ENCODE results near the gene FABP2.
"Not testable (repeated sequence)": the region's sequence is repeated elsewhere in the genome, so short reads cannot be mapped to it uniquely, and the experiment has no call there.

FABP2 gene

DNA sequence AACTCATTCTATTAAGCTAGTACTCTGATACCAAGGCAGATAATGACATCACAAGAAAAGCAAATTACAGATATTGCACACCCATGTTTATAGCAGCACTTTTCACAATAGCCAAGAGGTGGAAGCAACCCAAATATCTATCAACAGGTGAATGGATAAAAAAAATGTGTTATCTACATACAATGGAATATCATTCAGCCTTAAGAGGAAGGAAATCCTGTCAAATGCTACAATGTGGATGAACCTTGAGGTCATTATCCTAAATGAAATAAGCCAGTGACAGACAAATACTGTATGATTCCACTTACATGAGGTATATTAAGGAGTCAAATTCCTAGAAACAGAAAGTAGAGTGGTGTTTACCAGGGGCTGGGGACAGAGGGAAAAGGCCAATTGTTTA is 14.3 kb downstream of the FABP2 start:
- no peak for DNase-seq

- DNase-seq, result no peak
Measured at GRCh38 chr4:119304431-119304830, 17.5 kb downstream of the FABP2 start.

GRCh38 chr4:119303587-119304305 is 18.2 kb downstream of the FABP2 start:
- no peak for DNase-seq

DNA sequence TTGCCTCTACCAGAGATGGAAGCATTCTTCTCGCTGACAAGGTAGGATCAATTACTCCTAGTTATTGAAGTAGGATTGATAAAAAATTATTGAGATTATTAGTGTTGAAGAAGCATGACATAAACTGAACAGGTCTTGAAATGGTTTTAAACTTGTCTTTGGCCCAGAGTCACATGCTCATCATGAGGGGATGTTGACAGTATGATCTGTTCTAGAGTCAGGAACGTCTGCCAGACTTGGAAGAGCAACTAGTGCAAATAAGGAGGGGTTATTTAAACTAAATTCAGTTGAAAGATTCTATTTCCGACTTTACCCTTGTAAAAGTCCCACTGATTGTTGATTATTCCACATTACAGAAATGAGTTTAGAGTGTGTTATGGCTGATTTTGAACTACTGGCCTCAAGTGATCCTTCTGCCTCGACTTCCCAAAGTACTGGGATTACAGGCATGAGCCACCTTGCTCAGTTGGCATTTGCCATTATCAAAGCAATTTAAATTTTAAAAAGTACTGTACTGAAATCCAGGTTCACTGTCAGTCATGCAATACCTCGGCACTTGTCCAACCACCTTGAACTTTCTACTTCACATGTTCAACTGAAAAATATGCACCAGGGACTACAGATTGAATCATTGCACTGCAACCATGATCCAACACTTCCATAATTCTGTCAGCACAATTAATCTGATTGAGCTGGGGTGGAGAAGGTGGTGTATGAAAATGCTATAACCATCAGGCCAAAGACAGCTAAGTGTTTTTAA is 19.7 kb downstream of the FABP2 start:
- no peak for DNase-seq

- DNase-seq, result no peak
Measured at GRCh38 chr4:119300101-119300978, 21.6 kb downstream of the FABP2 start.

DNA sequence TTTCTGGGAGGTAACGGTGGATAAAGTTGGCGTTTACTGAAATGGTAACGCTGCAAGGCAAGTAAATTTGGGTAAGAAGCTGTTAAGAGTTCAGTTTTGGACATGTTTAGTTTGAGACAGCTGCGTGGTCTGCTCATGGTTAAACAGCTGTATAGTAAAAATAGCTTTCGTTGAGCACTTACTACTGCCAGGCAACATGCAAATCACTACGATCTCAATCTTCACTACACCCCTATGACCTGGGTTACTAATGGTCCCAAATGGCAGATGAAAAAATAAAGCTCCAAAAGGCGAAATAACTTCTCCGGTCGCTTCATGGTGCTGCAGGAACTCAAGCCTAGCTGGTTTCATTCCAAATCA is 22.2 kb downstream of the FABP2 start:
- DNase-seq, result no peak

DNA sequence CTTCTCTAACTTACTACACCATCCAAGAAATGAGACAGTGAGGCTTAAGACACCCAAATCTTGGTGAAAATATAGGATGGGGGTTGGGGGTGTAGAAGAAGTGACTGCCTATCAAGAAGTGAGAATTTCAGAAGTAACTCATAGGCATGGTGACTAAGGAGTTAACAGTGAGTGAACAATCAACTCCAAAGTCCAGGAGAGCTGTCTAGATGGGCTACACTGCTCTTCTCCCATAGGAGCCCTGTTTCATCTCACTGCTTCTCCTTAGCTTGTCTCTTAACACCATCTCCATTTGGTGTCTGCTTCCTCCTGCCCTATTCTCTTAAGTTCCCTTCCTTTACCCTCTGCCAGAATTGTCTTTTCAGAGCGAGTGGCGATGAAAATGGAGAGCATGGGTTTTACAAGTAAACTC is 22.7 kb downstream of the FABP2 start:
- no peak for DNase-seq

DNA sequence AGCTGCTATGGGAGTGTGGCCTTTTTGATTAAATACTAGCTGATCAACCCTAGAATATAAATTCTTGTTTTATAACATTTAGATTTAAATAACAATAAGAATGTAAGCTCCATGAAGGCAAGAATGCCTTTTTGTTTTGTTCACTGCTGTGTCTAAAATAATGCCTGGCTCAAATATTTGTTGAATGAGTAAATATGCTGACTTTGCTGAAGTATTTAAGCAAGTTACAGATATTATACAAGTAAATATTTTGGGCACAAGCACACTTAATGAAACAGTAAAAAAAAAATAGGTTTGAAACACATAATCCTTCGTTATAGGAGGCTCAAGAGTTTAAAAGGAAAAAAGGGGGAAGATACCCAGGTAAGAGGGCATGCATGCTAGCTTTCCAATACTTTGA is 24.1 kb downstream of the FABP2 start:
- DNase-seq, result no peak

DNA sequence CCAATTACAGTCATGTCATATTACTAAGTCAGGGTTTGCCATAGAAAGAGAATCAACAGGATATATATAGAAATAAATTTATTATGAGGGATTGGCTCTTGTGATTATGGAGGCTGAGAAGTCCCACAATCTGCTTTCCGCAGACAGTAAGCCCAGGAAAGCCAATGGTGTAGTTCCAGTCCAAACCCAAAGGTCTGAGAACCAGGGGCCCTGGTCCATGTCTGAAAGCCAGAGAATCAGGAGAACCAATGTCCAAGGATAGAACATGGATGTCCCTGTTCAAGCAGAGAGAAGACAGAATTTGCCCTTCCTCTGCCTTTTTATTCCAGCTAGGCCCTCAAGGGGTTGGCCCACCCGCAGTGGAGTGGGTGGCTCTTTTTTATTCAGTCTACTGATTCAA is 25.6 kb downstream of the FABP2 start:
- DNase-seq, result no peak

GRCh38 chr4:119290598-119290997 is 31.3 kb downstream of the FABP2 start:
- no peak for DNase-seq

- no peak for DNase-seq
Measured at GRCh38 chr4:119289313-119289712, 32.6 kb downstream of the FABP2 start.

GRCh38 chr4:119286377-119287002 is 35.4 kb downstream of the FABP2 start:
- no peak for DNase-seq

GRCh38 chr4:119284876-119285780 is 36.8 kb downstream of the FABP2 start:
- DNase-seq, result no peak

DNA sequence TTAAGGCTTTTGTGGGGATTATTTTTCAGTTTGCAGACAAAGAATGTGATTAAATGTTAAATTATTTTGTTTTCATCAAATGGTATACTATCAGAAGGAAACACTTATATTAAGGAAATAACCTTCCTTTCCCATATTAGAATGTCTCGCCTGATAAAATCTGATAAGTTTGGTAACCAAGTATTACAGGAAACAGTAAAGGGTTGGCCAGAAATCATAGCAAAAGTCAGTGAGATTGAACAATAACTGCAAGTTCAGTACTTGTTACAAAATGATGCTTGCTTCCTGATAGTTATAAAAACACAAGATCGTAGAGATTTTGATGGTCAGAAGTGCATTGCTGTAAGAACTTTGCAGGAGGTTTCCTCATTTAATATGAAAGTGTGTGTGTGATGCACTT is 40.5 kb downstream of the FABP2 start:
- no peak for DNase-seq

DNA sequence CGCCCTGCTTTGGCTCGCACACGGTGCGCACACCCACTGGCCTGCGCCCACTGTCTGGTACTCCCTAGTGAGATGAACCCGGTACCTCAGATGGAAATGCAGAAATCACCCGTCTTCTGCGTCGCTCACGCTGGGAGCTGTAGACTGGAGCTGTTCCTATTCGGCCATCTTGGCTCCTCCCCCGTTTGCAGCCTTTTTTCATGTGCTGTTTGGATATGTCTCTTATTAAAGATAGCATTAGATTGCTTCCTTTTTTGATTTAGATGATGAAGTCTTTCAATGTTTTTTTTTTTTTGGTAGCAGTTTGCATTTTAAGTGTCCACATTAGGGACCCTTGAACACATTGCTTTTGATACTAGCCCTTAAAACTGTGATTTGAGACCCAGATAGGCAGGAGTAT is 42.0 kb downstream of the FABP2 start:
- DNase-seq, result not testable (repeated sequence)

GRCh38 chr4:119279541-119279940 is 42.4 kb downstream of the FABP2 start:
- DNase-seq, result not testable (repeated sequence)

DNA sequence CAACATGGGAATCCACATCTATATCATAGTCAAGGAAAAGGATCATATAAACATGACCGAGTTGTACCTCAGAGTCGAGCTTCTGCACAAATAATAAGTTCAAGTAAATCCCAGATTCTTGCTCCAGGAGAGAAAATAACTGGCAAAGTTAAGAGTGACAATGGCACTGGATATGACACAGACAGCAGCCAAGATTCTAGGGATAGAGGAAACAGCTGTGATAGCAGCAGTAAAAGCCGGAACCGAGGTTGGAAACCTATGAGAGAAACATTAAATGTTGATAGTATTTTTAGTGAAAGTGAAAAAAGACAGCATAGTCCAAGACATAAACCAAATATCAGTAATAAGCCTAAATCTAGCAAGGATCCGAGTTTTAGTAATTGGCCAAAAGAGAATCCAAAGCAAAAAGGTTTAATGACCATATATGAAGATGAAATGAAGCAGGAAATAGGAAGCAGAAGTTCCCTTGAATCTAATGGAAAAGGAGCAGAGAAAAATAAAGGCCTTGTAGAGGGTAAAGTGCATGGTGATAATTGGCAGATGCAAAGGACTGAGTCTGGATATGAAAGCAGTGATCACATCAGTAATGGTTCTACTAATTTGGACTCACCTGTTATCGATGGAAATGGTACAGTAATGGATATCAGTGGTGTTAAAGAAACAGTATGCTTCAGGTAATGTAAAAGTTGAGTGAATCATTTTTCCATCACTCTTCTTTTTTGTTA is 50.4 kb downstream of the FABP2 start:
- no peak for DNase-seq

GRCh38 chr4:119268466-119268865 is 53.5 kb downstream of the FABP2 start:
- no peak for DNase-seq

All from NCI-H1436 treated with DMSO at 0.1 percent for 48 hours (cell line).